ENCODE measurements around the gene OSBPL7.
A peak's percentile ranks its signal among the peaks of the same experiment; 100 is the strongest.

OSBPL7 gene

GRCh38 chr17:47820033-47820789 is 1.4 kb downstream of the OSBPL7 start:
- DNase-seq = no peak

DNA sequence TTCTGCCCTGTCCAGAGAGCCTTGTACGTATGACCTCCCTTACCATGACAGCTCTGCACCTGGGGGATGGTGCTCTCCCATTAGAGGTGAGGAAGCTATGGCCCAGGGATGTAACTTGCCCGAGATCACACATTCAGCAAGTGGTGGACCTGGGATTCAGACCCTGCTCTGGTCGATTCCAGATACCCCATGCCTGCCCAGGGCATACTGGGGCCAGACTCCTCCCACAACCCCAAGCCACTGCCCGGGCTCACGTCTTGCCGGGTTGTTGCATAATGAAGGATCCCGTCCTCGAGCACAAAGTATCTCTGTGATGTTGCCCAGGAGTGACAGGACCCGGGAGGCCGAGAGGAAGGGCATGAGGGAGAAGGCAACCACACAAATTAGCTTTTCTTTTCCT is 2.1 kb downstream of the OSBPL7 start:
- DNase-seq = no peak

DNA sequence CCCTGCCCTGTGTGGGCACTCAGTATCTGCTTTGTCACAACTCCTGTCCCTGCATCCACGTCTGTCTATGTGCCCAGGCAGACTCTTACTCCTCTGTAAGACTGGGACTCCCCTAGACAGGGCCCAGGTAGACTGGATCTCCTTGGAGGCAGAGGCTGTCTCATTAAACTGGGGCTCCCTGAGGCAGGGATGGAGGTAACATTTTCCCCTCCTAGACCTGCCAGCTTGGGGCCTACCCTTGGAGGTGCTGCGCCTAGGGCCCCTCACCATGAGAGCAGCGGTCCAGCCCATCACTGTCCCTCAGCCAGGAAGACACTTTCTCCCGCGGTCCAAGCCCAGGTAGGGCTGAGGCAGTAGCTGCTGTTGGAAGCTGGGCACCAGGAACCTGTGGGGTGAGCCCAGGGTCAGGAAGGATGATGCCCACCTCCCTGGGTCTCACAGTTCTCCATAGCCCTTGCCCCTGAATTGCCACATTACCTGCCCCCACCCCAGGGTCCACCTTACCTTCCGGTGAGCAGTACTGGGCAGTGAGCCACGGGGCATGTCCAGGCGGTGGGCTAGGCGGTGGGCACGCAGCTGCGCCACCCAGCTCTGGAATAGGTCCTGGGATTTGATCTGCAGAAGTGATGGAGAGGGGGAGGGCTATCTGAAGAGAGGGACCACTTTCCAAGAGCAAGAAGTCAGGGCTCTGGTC is 3.4 kb downstream of the OSBPL7 start:
- no peak for DNase-seq

GRCh38 chr17:47816947-47817346 is 4.6 kb downstream of the OSBPL7 start:
- no peak for DNase-seq

GRCh38 chr17:47816111-47816735 is 5.4 kb downstream of the OSBPL7 start:
- no peak for DNase-seq

- DNase-seq = no peak
Measured at GRCh38 chr17:47815106-47815918, 6.3 kb downstream of the OSBPL7 start.

DNA sequence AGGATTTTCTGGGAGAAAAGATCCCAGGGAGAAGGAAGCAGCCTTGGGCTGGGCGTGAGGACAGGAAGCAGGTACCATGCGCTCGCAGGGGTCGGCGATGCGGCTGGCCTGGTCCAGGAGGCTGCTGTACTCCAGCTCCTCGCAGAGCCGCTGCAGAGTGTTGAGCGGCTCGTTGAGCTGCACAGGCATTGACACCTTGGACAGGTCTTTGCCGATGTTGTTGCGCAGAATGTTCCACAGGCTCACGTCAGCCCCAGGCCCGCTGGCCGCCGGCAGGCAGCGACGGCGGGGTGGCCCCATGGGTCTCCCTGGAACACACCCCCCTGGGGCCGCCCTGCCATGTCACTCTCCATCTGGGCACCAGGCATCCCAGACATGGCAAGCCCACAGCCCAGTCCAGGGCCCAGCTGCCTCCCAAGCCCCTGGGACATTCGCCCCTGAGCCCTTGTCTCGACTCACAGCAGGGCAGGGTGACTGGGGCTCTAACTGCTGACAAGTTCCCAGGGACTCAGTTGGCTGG is 8.0 kb downstream of the OSBPL7 start:
- DNase-seq = no peak

DNA sequence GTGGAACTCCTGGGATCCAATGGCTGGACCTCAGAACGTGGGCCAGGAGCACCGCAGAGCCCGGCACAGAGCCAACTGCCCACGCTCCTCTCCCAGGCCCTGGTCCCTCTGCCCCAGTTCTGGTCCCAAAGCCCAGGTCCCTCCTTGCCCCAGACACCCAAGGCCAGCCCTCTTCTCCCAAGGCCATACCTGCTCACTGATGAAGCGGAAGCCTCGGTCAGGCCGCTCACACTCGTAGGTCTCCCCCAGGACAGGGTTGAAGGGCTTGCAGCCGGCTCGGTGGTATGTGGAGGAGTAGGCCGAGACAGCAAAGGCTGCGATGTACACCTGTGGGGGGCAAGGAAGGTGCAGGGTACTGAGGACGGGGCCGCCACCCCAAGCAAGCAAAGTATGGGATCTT is 8.5 kb downstream of the OSBPL7 start:
- DNase-seq = no peak

GRCh38 chr17:47812146-47812920 is 9.3 kb downstream of the OSBPL7 start:
- DNase-seq = no peak

GRCh38 chr17:47811709-47812108 is 9.9 kb downstream of the OSBPL7 start:
- DNase-seq = no peak

GRCh38 chr17:47810901-47811635 is 10.5 kb downstream of the OSBPL7 start:
- DNase-seq = no peak

- DNase-seq = peak; percentile 18 to 32
Measured at GRCh38 chr17:47810200-47810821, 11.3 kb downstream of the OSBPL7 start.

DNA sequence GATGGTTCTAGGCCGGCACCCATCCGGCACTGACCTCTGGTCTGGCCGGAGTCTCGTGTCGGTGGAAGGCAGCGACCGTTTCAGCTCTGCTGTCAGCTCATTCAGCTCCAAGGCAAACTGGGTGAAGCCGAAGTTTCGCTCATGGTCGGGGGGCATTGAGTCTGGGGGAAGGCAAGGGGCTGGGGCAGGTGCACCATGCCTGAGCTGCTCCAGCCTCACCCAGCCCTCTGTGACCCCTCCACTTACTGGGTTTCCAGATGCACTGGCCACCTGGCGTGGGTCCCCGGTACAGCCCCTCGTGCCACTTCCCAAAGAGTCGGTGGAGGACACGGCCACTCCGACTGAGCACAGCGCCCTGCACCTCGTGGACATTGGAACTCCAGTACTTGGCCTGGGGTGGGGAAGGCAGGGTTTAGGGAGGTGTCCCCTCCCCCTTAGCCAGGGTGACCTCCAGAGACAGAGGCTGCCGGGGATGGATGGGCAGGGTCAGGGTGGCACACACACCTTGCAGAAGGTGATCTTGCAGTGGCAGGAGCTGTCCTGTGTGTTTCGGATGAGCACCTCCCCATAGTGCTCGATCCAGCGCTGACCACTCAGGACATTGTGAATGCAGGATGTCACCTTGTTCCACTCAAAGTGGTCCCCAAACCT is 12.6 kb downstream of the OSBPL7 start:
- no peak for DNase-seq

GRCh38 chr17:47808036-47808829 is 13.4 kb downstream of the OSBPL7 start:
- no peak for DNase-seq

- no peak for DNase-seq
Measured at GRCh38 chr17:47807421-47807820, 14.2 kb downstream of the OSBPL7 start.

GRCh38 chr17:47806913-47807255 is 14.7 kb downstream of the OSBPL7 start:
- no peak for DNase-seq

- DNase-seq = no peak
Measured at GRCh38 chr17:47806026-47806912, 15.3 kb downstream of the OSBPL7 start.

DNA sequence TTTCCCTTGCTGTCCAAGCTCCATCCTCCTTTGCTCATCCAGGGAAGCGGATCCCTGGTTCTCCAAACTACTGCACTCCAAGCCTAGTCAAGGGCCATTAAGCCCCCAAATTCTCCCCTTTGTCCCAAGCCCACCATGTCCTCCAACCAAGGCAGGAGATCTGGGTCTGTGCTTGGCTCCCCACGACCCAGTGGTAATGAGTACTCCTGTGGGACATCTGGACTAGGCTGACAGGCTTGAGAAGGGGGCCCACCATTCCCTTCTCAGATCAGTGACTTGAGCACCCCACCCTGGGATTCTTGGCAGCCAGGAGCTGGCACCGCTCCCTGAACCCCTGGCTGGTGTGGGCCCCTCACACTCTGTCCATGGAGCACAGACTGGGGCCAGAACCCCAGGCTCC is 17.1 kb downstream of the OSBPL7 start:
- DNase-seq = no peak

GRCh38 chr17:47803751-47804150 is 17.8 kb downstream of the OSBPL7 start:
- no peak for DNase-seq

All from activated CD4-positive, alpha-beta T cell treated with anti-CD3 and anti-CD28 coated beads, Interleukin-2, amount 50 U/mL, for 48 hours (primary cell).